Activated naive CD8-positive, alpha-beta T cell treated with anti-CD3 and anti-CD28 coated beads, Interleukin-2, amount 50 U/mL, for 16 hours (primary cell): ENCODE measurements around the gene BNC1.
"Not testable (repeated sequence)": the region's sequence is repeated elsewhere in the genome, so short reads cannot be mapped to it uniquely, and the experiment has no call there.

ENCODE experiments used
- DNase-seq: peaks from one replicate; pipeline ENCODE4 v3.0.0-alpha.2; 2020; ENCODE audit warnings: low read depth, low spot score

BNC1 gene

DNA sequence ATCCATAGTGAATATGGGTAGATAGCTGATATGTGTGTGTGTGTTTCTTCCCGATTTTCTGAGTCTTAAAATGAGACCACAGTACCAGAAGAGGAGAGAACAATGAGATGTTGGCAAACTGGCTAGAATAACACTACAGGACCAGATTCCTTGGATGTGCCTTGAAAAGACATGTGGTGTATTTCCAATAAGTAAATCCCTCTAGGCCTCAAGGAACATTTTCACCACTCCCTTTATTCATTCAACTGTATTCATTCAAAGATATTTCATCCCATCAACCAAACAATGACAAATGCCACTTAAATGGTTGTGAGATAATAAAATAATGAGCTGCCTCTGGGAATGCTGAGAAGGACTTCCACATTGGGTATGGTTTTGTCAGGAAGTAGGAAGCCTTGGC is 8.7 kb upstream of the BNC1 start:
- DNase-seq = no peak

DNA sequence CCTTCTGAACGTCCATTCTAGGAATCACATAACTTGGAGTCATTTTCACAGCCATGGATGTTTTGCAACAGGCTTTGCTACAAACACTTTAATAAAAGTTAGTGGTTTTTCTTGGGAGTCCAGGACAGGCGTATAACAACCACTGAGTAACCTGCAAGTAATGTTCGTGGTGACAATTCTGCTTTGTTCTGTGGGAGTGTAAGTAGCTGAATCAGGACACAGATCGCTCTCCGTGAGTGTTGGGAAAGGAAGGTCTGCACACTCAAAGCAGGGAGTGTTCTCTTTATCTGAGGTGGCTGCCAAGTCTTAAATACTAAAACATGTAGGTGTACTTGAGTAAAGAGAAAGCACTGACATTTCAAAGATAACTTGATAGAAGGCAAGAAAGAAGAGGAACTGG is 7.9 kb upstream of the BNC1 start:
- no peak for DNase-seq

DNA sequence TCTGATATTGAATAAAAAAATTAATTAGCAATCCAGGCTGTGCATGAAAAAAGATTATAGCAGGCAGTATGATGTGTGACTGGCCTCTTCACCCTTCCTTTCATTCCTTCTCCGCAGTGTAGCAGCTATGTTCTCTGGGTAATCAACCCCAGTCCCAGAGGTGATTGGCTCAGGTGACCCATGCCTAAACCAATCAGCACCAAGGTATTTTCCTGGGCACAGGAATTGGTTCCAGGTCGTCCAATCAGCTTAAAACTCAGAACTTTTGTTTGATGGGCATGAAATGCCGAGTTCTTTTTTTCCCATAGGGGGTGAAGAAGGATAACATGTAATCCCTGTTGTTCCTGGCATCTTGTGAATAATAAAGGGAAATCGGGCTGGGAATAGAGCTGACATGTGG is 5.8 kb upstream of the BNC1 start:
- DNase-seq = no peak

DNA sequence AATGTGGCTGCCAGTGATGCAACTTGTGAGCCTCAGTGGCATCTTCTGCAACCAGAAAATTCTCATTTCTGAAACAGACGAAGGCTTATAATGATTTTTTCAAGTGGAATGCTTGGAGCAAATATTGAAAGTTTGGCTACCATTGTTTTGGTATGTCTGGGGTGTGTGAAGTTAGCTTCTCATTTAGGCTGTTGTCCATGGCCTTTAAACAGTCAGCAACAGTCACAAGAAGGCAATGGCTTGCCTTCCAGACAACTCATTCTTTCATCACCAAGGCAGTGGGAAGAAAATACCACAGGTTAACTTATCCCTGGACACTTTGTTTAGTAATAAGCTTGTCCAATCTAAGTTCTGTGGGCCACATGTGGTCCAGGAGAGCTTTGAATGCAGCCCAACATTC is 4.7 kb upstream of the BNC1 start:
- DNase-seq = no peak

DNA sequence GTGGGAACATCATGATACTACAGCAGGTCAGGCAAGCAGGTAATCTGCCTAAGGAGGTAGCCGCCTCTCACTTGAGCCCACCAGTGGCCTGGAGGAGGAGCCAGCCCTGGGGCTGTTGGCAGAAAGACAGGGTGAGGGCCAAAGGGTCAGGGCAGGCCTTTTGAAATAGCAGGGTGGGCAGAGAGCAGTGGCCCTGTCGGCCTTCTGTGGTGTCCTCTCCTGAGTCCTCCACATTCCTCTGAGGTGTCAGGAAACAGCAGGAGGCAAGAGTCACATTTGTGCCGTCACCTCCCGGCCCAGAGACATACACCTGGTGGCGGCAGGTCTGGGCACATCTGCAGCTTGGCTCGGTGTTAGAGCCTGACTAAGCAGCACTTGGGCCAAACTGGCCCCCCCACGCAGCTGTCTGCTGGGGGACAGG is 3.9 kb upstream of the BNC1 start:
- DNase-seq = no peak

DNA sequence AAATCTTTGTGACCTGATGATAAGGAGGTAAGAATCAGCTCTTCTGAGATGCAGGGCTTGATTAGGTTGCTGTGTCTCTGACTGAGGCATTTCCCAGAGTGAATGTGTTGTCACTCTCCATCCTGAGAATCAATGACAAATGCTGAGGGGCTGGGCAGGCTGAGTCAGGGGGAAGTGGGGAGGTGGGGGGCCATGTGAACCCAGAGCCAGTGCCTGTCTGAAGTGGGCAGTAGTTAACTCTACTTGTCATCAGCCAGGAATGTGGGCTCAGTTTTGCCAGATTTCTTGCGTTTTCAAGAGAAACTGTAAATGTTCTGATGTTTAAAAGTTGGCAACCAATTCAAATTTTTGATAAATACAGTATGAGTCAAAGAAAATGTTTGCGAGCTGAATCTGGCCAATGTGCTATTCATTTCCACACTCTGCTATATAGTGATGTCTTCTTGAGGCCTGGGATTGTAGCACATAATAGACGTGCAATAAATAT is 3.1 kb upstream of the BNC1 start:
- no peak for DNase-seq

DNA sequence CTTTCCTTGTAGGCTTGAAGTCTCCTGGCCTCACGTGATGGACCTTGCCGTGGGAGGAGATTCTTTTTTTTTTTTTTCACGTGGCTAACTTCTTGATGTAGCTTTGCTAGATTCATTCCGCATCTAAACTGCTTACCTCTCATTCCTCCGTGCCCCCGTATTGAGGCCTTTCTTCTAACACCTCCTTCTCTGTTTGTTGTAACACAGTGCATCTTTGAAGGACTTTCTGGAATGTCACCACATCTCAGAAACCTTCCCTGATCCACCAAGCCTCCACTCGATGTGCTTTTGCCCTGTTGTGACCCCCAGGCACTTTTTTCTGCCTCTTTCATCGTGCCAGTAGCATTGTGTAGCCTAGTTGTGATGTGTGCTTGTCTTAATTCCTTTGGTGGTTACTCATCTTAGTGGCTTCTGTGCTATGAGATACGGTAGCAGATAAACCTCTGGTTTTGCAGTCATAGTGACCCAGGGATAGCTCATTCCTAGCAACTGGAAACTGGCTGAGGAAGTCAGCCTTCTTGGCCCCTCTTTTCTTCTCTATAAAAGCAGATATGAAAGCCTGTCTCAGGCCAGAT is 1.6 kb upstream of the BNC1 start:
- no peak for DNase-seq

DNA sequence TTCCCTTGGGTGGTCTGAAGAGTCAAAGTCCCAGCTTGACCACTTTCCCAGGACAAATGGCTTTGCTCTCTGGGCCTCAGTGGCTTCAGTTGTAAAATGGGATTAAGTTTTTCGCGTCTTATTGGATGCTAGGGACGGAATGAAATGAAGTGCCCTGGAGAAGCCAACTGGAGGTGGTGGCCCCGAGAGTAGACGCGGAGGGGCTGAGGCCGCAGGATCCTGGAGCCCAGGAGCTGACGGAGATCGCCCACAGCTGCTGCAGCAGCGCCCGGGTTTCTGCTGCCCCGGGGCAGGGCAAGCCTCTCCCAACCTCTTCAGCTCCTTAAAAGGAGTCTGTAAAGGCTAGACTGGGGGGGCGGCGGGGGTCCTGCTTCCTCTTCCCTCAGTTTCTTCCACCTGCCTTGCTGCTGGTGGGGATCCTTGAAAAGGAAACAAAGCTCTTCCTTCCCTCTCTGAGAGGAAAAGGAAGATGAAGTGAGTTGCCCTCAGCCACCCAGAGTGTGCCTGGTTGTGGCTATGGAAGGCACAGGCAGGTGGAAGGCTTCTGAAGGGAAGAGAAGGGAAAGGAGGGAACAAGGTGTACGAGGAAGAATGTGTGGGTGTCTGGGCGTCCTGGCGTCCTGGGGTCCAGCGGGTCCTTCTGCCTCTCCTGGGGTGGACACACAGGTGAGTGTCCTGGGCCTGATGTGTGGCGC is 967 bp upstream of the BNC1 start:
- DNase-seq = no peak

DNA sequence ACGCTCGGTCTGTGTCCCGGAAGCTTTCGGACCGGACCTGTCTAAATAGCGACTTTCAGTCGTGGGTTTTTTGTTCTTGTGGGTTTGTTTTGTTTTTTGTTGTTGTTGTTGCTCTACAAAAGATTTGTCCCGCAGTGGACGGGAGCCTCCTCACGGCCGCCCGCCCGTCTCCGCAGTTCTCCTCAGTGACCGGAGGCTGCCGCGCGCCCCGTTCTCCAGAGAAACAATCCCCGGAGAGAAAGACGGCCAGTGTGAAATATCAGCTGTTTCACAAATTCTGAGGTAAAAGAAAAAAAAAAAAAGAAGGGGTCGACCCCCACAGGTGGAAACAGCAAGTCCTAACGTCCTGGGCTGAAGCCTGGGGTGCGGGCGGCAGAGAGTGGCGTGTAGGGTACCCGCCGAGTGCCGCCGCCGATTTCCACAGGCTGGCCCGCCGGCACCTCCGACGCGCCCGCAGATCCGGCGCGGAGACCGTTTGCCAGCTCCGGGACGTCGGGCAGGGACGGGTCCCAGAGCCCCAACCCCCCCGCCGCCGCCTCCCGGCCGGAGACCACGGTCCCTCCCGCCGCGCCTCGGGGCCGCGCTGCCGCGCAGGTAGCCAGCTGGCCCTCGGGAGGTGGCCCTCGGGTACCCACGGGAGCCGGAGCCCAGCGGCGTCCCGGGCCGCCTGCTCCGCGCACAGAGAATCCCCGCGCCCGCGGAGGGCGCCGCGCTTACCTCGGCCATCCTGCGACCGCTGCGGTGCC is 478 bp downstream of the BNC1 start:
- DNase-seq = no peak

DNA sequence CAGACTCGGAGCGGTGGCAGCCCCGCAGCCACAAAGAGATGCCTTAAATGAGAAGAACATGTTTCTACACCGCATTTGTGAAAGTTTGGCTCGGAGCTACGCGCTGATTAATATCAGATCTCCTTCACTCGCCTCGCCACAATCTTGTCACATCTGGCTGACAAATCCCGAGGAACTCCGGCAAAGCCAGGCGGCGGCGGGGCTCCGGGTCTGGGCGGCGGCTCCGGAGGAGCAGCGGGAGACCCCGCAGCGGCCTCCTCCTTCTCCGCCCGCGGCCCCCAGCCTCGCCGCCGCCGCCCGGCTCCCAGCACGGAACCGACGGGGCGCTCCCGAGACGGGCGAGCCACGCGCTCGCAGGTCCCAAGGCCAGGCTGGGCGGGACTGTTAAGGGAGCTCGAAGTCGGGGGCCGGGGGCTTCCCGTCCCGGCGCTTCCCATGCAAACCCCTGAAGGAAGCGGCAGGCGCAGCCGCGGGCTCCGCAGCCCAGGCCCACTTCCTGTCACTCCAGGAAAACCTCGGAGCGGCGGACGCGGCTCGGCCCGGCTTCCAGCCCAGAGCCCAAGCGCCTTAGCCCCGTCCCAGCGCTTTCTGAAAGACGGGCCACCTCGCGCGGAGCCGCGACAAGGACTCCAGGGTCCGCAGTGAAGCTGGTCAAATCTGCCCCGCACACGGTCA is 1.2 kb downstream of the BNC1 start:
- no peak for DNase-seq

DNA sequence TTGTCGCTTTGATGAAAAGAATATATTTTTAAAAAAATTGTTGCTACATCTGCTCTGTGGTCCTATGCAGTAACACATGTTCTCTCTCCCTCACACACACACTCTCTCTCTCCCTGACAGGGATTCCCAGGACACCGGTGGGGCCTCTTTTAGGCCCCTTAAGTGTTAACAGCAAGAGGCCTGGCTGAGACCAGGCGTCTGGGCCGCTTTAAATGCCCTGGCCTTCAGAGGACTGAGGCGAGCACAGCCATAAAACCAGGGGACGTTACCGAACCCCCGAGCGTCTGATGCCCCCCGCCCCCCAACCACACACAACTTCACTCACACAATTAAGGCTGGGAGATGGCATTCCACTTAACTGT is 1.7 kb downstream of the BNC1 start:
- DNase-seq = no peak

DNA sequence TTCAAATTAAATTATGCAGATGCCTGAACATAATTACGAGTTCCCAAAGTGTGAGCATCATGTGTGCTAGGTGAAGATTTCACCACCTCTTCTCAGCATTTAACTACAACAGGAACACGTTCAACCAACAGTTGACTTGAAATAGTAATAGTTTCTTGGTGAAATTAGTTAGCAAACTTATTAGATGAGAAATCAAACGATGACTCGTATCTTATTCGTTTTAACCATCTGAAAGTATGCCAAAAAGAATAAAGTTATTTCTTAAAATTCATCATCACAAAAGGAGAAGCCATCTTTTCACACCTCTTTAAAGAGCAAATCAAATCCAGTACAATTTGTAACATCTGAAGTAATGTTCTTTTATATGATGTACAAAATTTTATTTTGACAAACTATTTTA is 2.3 kb downstream of the BNC1 start:
- no peak for DNase-seq

DNA sequence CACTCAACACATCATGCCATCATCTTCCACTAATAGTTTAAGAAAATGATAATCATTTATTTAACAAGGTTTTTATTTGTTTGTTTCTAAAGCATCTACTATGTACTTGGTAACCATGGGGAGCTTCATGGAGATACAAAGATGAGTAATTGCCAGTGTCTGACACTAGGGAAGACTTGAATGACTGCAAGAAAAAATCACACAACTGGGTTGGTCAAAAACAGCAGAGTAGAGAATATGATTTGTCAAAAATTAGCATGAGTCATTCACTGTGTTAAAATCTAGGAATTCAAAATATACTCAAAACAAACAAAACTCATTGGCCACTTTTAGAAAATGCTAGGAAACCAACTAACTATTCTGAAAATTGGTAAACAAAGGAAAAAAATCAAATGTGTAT is 6.3 kb downstream of the BNC1 start:
- DNase-seq = no peak

DNA sequence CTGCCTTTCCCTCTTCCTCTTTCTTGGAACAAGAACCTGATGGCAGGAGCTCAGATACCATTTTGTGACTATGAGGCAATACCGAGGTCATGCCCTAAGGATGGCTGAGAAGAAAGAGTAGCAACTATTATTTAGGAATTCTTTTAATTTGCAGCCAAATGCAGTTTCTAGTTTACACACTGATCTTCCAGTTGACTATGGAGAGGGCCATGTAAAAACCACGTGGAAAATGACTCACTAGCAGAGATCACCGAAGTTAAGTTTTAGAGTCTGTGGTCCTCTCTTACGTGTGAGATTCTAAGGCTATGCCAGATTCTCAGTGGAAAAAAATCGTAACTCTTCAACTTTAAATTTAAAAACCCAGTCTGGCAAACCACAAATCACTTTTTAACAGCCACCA is 7.8 kb downstream of the BNC1 start:
- DNase-seq = no peak

DNA sequence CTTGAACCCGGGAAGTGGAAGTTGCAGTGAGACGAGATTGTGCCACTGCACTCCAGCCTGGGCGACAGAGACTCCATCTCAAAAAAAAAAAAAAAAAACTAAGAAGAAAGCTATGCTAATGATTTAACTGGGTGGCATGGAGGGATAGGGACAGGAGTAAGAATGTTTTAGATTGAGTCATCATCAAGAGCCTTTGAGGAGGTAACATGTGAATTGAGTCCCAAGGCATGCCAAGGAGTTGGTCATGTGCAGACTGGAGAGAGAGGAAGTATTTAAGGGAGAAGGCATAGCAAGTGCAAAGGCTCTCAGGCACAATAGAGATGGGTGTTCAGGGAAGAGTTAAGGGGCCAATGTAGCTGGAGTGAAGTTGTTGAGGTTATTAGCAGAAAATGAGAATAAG is 9.1 kb downstream of the BNC1 start:
- DNase-seq = no peak

DNA sequence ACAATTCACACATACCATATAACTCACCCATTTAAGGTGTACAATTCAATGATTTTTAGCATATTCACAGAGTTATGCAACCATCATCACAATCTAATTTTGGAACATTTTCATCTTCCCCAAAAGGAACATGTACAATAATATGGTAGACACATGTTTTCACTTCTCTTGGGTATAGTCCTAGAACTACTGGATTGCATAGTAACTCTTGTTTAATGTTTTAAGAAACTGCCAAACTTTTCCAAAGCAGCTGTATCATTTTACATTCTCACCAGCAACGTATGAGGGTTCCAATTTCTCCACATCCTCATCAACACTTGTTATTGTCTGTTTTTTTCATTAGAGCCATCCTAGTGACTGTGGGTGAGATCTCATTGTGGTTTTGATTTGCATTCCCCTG is 14.3 kb downstream of the BNC1 start:
- DNase-seq = no peak

DNA sequence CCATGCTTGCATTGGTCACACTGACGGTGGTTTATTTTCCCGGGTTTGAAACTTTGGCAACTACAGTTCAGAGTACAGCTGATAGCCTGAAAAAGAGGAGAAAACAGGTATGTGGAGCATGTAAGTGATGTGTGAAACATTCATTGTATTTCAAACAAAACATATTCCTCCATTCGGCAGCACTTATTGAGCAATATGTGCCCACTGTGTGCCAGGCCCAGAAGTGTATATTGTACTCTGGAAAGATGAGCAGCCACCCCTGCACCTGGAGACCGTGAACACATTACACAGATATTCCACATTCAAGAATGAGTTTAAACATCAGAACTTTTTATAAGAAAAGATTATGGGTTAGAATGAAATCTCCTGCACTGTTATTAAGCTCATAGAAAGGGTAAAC is 16.3 kb downstream of the BNC1 start:
- DNase-seq = no peak

DNA sequence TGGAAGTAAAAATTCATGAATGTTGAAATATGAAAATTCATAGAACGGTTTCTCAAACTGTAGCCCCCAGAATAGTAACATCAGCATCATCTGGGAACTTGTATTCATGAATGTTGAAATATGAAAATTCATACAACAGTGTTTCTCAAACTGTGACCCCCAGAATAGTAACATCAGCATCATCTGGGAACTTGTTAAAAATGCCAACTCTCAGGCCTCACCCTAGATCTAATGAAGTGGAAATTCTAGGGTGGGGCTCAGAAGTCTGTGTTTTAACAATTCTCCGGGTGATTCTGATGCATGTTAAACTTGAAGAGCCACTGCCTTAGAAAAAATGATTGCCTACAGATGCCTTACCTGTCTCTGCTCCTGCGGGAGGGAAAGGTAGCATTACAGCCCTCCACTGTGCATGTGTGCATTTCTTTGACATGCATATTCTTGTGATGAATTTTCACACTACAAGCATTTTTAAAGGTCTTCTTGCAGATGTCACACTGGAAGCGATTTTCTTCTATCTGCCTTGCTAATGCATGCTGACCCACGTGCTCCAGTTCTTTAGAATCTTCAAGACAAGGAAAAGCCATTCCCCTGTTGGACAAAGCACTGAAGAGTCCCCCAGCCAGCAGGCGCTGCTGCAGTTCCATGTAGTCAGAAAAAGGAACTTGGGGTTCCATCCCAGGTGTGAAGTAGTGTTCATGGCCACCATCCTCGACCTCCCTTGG is 21.7 kb downstream of the BNC1 start:
- DNase-seq = no peak

DNA sequence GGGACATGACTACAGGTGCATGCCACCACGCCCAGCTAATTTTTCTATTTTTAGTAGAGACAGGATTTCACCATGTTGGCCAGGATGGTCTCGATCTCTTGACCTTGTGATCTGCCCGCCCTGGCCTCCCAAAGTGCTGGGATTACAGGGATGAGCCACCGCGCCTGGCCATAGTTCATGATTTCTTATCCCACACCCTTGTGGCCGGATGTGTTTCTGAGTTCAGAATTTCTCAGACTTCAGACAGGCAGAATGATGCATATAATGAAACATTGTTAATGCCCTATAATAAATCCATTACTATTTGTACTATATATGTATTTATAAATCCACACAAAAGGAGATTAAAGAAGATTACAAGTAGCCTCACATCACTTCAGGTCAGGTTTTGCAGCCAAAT is 22.3 kb downstream of the BNC1 start:
- not testable (repeated sequence) for DNase-seq

DNA sequence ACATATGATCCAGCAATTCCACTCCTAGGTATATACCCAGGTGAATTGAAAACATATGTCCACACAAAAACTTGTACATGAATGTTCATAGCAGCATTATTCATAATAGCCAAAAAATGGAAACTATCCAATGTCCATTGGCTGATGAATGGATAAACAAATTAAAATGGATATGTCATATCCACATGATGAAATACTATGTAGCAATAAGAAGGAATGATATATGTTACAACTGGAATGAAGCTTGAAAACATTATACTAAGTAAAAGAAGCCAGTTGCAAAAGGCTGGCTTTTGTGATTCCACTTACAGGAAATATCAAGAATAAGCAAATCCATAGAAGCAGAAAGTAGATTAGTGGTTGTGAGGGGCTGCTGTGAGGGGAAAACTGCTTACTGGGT is 33.7 kb downstream of the BNC1 start:
- DNase-seq = no peak

DNA sequence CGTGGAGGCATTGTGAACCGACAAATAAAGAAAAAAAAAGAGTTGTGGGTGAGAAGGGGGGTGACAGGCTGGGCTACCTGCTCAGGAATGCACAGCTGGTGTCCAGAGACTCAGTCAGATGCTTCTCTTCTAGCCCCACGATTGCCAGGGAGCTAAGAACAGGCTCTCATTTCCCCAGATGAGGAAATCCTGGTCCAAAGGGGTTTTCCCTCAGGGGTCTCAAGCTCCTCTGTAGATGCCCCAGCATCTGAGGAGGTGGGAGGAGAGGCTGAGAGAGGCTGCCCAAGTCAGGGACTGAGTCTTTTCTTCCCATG is 35.5 kb downstream of the BNC1 start:
- no peak for DNase-seq
